ENCODE measurements around the gene CPNE1.
A peak's percentile ranks its signal among the peaks of the same experiment; 100 is the strongest.

DNA sequence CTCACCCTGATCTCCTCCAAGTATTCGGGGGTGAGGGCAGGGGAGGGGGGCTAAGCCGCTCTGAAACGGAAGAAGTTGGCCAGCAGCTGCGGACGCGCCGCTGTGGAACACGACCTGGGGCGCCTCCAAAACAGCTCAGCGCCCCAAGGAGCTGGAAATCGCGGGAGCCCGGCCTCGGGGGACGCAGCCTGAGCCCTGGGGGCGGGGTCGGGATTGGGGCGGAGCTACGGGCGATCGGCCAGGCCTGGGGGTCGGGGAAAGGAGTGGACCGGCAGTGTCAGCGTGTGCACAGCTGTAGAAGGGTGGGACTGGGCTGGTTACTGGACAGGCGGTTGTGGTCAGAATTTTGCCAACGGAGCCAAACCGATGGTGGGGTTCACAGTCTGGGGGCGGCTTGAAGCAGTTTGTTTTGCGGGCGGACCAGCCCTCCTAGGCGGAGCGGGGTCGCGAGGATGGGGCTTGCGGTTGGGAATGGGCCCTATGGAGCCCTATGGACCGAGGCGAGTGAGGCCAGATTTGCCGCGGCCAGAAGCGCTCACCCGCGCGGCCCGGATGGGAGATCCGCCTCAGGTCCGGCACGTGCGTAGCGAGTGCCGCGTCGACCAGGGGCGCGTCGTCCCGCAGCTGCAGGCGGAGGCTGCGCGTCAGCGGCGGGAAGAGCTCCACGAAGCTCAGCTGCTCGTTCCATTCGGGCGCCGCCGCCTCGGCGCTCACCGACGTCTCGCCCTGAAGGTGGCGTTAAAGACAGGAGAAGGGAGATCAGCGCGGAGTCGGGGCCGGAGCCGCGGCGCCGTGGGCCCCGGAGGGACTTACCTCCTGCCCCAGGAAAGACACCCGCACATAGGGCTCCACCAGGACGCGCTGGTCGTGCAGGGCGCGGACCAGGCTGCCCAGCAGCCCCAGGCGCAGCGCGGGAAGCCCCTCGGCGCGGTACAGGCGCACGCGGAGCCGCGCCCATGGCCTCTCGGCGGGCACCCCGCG, 63.4 kb downstream of the CPNE1 start:
- TF ChIP-seq, protein P1, sequence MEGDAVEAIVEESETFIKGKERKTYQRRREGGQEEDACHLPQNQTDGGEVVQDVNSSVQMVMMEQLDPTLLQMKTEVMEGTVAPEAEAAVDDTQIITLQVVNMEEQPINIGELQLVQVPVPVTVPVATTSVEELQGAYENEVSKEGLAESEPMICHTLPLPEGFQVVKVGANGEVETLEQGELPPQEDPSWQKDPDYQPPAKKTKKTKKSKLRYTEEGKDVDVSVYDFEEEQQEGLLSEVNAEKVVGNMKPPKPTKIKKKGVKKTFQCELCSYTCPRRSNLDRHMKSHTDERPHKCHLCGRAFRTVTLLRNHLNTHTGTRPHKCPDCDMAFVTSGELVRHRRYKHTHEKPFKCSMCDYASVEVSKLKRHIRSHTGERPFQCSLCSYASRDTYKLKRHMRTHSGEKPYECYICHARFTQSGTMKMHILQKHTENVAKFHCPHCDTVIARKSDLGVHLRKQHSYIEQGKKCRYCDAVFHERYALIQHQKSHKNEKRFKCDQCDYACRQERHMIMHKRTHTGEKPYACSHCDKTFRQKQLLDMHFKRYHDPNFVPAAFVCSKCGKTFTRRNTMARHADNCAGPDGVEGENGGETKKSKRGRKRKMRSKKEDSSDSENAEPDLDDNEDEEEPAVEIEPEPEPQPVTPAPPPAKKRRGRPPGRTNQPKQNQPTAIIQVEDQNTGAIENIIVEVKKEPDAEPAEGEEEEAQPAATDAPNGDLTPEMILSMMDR (IDR thresholded peaks at IDR 0.05), result peak in 2 of 3 donors; percentile 26 to 36
- TF ChIP-seq POLR2AphosphoS5 (IDR thresholded peaks at IDR 0.05), result no peak
- TF ChIP-seq POLR2A (IDR thresholded peaks at IDR 0.05), result no peak
